GM23248 (cell line): ENCODE measurements around the gene CTAG1A.

Experiments used
- EZH2 ChIP-seq: fragments of 200-600 bp; sonication (generic); IDR thresholded peaks from 2 replicates; pipeline ENCODE4 v1.6.1; 2018; ENCODE audit warnings: antibody characterized with exemption, mild to moderate bottlenecking; ENCODE audit not compliant: insufficient read depth, poor library complexity, severe bottlenecking
- EZH2phosphoT487 ChIP-seq: fragments of 200-600 bp; sonication (generic); IDR thresholded peaks from 2 replicates; pipeline ENCODE4 v1.6.1; 2018; ENCODE audit warnings: antibody characterized with exemption, moderate library complexity, mild to moderate bottlenecking, low read depth; ENCODE audit not compliant: insufficient read depth

- TF ChIP-seq EZH2 (no peak), EZH2phosphoT487 (no peak)
Observed at GRCh38 chrX:154542723-154543424, 42.1 kb upstream of the CTAG1A start.
